Muscle layer of colon (tissue), 2 donors: ENCODE data around the gene CACYBP.
"Not testable (repeated sequence)": the region's sequence is repeated elsewhere in the genome, so short reads cannot be mapped to it uniquely, and the experiment has no call there.

Source experiments
- H3K27ac ChIP-seq: one replicate; pipeline ENCODE4 v1.7.0; 2013; ENCODE audit warnings: low read depth, mild to moderate bottlenecking, low read length, moderate library complexity
- H3K27me3 ChIP-seq, 2 donors: one replicate each; pipeline ENCODE4 v1.7.0; 2013; ENCODE audit warnings: low read length in 2 of 2, mild to moderate bottlenecking in 2 of 2; ENCODE audit not compliant: insufficient read depth in 2 of 2, control insufficient read depth in 1 of 2
- H3K36me3 ChIP-seq: one replicate; pipeline ENCODE4 v1.7.0; 2013; ENCODE audit warnings: mild to moderate bottlenecking, low read length; ENCODE audit not compliant: insufficient read depth
- H3K4me1 ChIP-seq: one replicate; pipeline ENCODE4 v1.7.0; 2013; ENCODE audit warnings: mild to moderate bottlenecking, low read length; ENCODE audit not compliant: insufficient read depth
- H3K4me3 ChIP-seq, 2 donors: one replicate each; pipeline ENCODE4 v1.7.0; 2013; ENCODE audit warnings: low read length in 2 of 2, low read depth in 1 of 2, mild to moderate bottlenecking in 1 of 2, moderate library complexity in 1 of 2
- H3K9ac ChIP-seq: one replicate; pipeline ENCODE4 v1.7.0; 2013; ENCODE audit warnings: low read length
- H3K9me3 ChIP-seq: one replicate; pipeline ENCODE4 v1.7.0; 2013; ENCODE audit warnings: mild to moderate bottlenecking, low read length
- donor health status: abdominal sarcoma.
- donor health status: Adenocarcinoma of cecum.

CACYBP gene

GRCh38 chr1:175023043-175023921, 23.5 kb downstream of the CACYBP start, which contains the start of gene MRPS14:
Gene MRPS14, minus strand, starts transcription at chr1:175023425. Its CDS starts 17 bp downstream, at chr1:175023408.
- peaks cover 2% of the 10 kb centered on the region for H3K36me3 ChIP-seq
- H3K4me3 ChIP-seq = peak within 1 kb of the TSS; percentile 99 to 100
- H3K27me3 ChIP-seq = no peaks in the 10 kb centered on the region
- peak within 1 kb of the TSS; percentile 93 for H3K9ac ChIP-seq
- H3K27ac ChIP-seq = peak within 1 kb of the TSS; percentile 92
- H3K9me3 ChIP-seq = no peaks in the 10 kb centered on the region
- peaks cover 4% of the 10 kb centered on the region for H3K4me1 ChIP-seq

GRCh38 chr1:175023922-175024242, 24.1 kb downstream of the CACYBP start:
- Histone ChIP-seq H3K27ac (peak overlapping the region; percentile 92), H3K4me3 (peak overlapping the region; percentile 99 to 100), H3K9ac (peak overlapping the region; percentile 93)
- not testable (repeated sequence) for H3K4me1 ChIP-seq, H3K27me3 ChIP-seq, H3K36me3 ChIP-seq, H3K9me3 ChIP-seq

- H3K9ac ChIP-seq = no peak overlapping the region
- no peaks in the 10 kb centered on the region for H3K36me3 ChIP-seq
- no peak overlapping the region for H3K27ac ChIP-seq
- no peaks in the 10 kb centered on the region for H3K27me3 ChIP-seq
- H3K9me3 ChIP-seq = no peaks in the 10 kb centered on the region
- H3K4me1 ChIP-seq = peaks cover 4% of the 10 kb centered on the region
- H3K4me3 ChIP-seq = no peak overlapping the region
Measured at GRCh38 chr1:175024773-175025172, 25.0 kb downstream of the CACYBP start.

GRCh38 chr1:175033953-175034352, 34.2 kb downstream of the CACYBP start:
- H3K36me3 ChIP-seq = no peaks in the 10 kb centered on the region
- H3K27ac ChIP-seq = no peak overlapping the region
- H3K4me1 ChIP-seq = no peaks in the 10 kb centered on the region
- H3K27me3 ChIP-seq = no peaks in the 10 kb centered on the region
- no peak overlapping the region for H3K4me3 ChIP-seq
- no peaks in the 10 kb centered on the region for H3K9me3 ChIP-seq
- H3K9ac ChIP-seq = no peak overlapping the region

GRCh38 chr1:175034775-175035174, 35.0 kb downstream of the CACYBP start:
- no peak overlapping the region for H3K27ac ChIP-seq
- H3K36me3 ChIP-seq = no peaks in the 10 kb centered on the region
- no peaks in the 10 kb centered on the region for H3K27me3 ChIP-seq
- no peak overlapping the region for H3K9ac ChIP-seq
- H3K4me1 ChIP-seq = no peaks in the 10 kb centered on the region
- H3K4me3 ChIP-seq = no peak overlapping the region
- no peaks in the 10 kb centered on the region for H3K9me3 ChIP-seq

- no peak overlapping the region for H3K4me3 ChIP-seq
- H3K9ac ChIP-seq = no peak overlapping the region
- no peaks in the 10 kb centered on the region for H3K4me1 ChIP-seq
- H3K27me3 ChIP-seq = no peaks in the 10 kb centered on the region
- H3K36me3 ChIP-seq = no peaks in the 10 kb centered on the region
- no peak overlapping the region for H3K27ac ChIP-seq
- H3K9me3 ChIP-seq = no peaks in the 10 kb centered on the region
Measured at GRCh38 chr1:175035865-175036264, 36.1 kb downstream of the CACYBP start.

- Histone ChIP-seq H3K36me3 (no peaks in the 10 kb centered on the region), H3K4me3 (no peak overlapping the region), H3K9me3 (no peaks in the 10 kb centered on the region), H3K27ac (no peak overlapping the region), H3K4me1 (no peaks in the 10 kb centered on the region), H3K9ac (no peak overlapping the region), H3K27me3 (no peaks in the 10 kb centered on the region)
Measured at GRCh38 chr1:175036476-175036875, 36.7 kb downstream of the CACYBP start.

- no peak overlapping the region for H3K4me3 ChIP-seq
- H3K4me1 ChIP-seq = no peaks in the 10 kb centered on the region
- no peaks in the 10 kb centered on the region for H3K36me3 ChIP-seq
- no peaks in the 10 kb centered on the region for H3K27me3 ChIP-seq
- H3K9ac ChIP-seq = no peak overlapping the region
- H3K27ac ChIP-seq = no peak overlapping the region
- H3K9me3 ChIP-seq = no peaks in the 10 kb centered on the region
Measured at GRCh38 chr1:175037416-175037815, 37.7 kb downstream of the CACYBP start.

- H3K27ac ChIP-seq = no peak overlapping the region
- H3K9me3 ChIP-seq = no peaks in the 10 kb centered on the region
- H3K36me3 ChIP-seq = no peaks in the 10 kb centered on the region
- H3K4me1 ChIP-seq = no peaks in the 10 kb centered on the region
- no peak overlapping the region for H3K4me3 ChIP-seq
- no peaks in the 10 kb centered on the region for H3K27me3 ChIP-seq
- no peak overlapping the region for H3K9ac ChIP-seq
Measured at GRCh38 chr1:175040324-175040879, 40.7 kb downstream of the CACYBP start.

- no peaks in the 10 kb centered on the region for H3K4me1 ChIP-seq
- H3K36me3 ChIP-seq = no peaks in the 10 kb centered on the region
- H3K27ac ChIP-seq = no peak overlapping the region
- H3K27me3 ChIP-seq = no peaks in the 10 kb centered on the region
- H3K4me3 ChIP-seq = no peak overlapping the region
- H3K9me3 ChIP-seq = no peaks in the 10 kb centered on the region
- no peak overlapping the region for H3K9ac ChIP-seq
Measured at GRCh38 chr1:175042650-175043049, 42.9 kb downstream of the CACYBP start.

- no peaks in the 10 kb centered on the region for H3K4me1 ChIP-seq
- H3K27me3 ChIP-seq = no peaks in the 10 kb centered on the region
- H3K36me3 ChIP-seq = no peaks in the 10 kb centered on the region
- H3K27ac ChIP-seq = no peak overlapping the region
- no peak overlapping the region for H3K9ac ChIP-seq
- H3K9me3 ChIP-seq = no peaks in the 10 kb centered on the region
- no peak overlapping the region for H3K4me3 ChIP-seq
Measured at GRCh38 chr1:175043824-175044223, 44.1 kb downstream of the CACYBP start.

- H3K9me3 ChIP-seq, H3K27ac ChIP-seq, H3K4me1 ChIP-seq, H3K4me3 ChIP-seq, H3K9ac ChIP-seq, H3K27me3 ChIP-seq, H3K36me3 ChIP-seq: not testable (repeated sequence)
Measured at GRCh38 chr1:175044591-175044990, 44.8 kb downstream of the CACYBP start.
